A549 (cell line): Measurements from ENCODE around the gene DTD1. TPM values are rescaled to one million over a fixed set of nuclear protein-coding genes. Genes with fewer than 3 reads are reported as not detected.

Source experiments
- ATAC-seq, 2 experiments: fragments of 200-7000 bp in 1 of 2; fragments of >200 bp in 1 of 2; cut with Nextera tagmentation in 1 of 2; cut with Tn5 transposase in 1 of 2; 3 replicates each; pipeline versions ENCODE4 v1.8.0 to v1.9.1; 2018 to 2020; ENCODE audit warnings: mild to moderate bottlenecking in 1 of 2, moderate library complexity in 1 of 2
- CTCF ChIA-PET: fragments of 300-600 bp; sonication (Branson Sonifier 250); formaldehyde crosslinking; extraction: SDS; loops from one replicate; lab custom pipeline; 2021; ENCODE audit warnings: antibody characterized with exemption, inconsistent platforms; lab: Yijun Ruan, JAX
- POLR2A ChIA-PET: fragments of 350-600 bp; formaldehyde crosslinking; extraction: SDS; loops from one replicate; lab custom pipeline; 2021; ENCODE audit warnings: antibody characterized with exemption, inconsistent platforms; lab: Yijun Ruan, JAX
- DNase-seq, 2 experiments: peaks; one replicate each; pipeline versions ENCODE4 v3.0.0 to v3.0.0-alpha.2; 2011 to 2016; ENCODE audit warnings: low read depth in 1 of 2, low spot score in 1 of 2
- FAIRE-seq: peaks from 2 replicates; lab custom pipeline; 2011; peaks lifted over from hg19 to GRCh38; lab: Jason Lieb, UNC
- H3K27ac ChIP-seq, 2 experiments: fragments of >200 bp; sonication (Bioruptor Twin); formaldehyde crosslinking; 3 replicates each; pipeline ENCODE4 v1.5.1; 2016 to 2017
- H3K4me1 ChIP-seq: fragments of >200 bp; sonication (Bioruptor Twin); formaldehyde crosslinking; 3 replicates; pipeline ENCODE4 v1.6.1; 2016
- H3K4me2 ChIP-seq: fragments of >200 bp; sonication (Bioruptor Twin); formaldehyde crosslinking; 3 replicates; pipeline ENCODE4 v1.6.1; 2016
- H3K4me3 ChIP-seq: fragments of >200 bp; sonication (Bioruptor Twin); formaldehyde crosslinking; 3 replicates; pipeline ENCODE4 v1.5.1; 2016
- H3K9me3 ChIP-seq: fragments of >200 bp; sonication (Bioruptor Twin); formaldehyde crosslinking; 3 replicates; pipeline ENCODE4 v1.6.1; 2016
- CHD2 ChIP-seq: fragments of 150-350 bp; IDR thresholded peaks from 2 replicates; pipeline ENCODE4 v1.6.1; 2014; ENCODE audit warnings: low read length; ENCODE audit not compliant: partially characterized antibody
- CHD4 ChIP-seq: fragments of 200-600 bp; sonication (generic); IDR thresholded peaks from 2 replicates; pipeline ENCODE4 v1.6.1; 2016; ENCODE audit warnings: antibody characterized with exemption, mild to moderate bottlenecking, borderline replicate concordance
- EHF ChIP-seq: fragments of 250-450 bp; sonication (Bioruptor Pico); IDR thresholded peaks from 2 replicates; pipeline ENCODE4 v1.5.0; 2020; ENCODE audit warnings: mild to moderate bottlenecking
- EHMT2 ChIP-seq: fragments of 200-600 bp; sonication (generic); IDR thresholded peaks from 2 replicates; pipeline ENCODE4 v1.6.1; 2016; ENCODE audit warnings: antibody characterized with exemption, low read depth, mild to moderate bottlenecking, moderate library complexity
- FOSB ChIP-seq: fragments of 250-450 bp; sonication (Bioruptor Pico); IDR thresholded peaks from 2 replicates; pipeline ENCODE4 v1.5.0; 2020; ENCODE audit warnings: mild to moderate bottlenecking, moderate library complexity
- HDAC2 ChIP-seq: fragments of 200-600 bp; sonication (generic); IDR thresholded peaks from 2 replicates; pipeline ENCODE4 v1.6.1; 2016
- HOXA7 ChIP-seq: fragments of 250-450 bp; sonication (Bioruptor Pico); IDR thresholded peaks from 2 replicates; pipeline ENCODE4 v1.5.0; 2020; ENCODE audit warnings: mild to moderate bottlenecking, moderate library complexity
- HOXB5 ChIP-seq: fragments of 250-450 bp; sonication (Bioruptor Pico); IDR thresholded peaks from 2 replicates; pipeline ENCODE4 v1.5.0; 2020; ENCODE audit warnings: mild to moderate bottlenecking, moderate library complexity
- MAZ ChIP-seq: fragments of 150-350 bp; IDR thresholded peaks from 2 replicates; pipeline ENCODE4 v1.6.1; 2014; ENCODE audit warnings: antibody characterized with exemption, low read depth, low read length, borderline replicate concordance
- NFE2L2 ChIP-seq: fragments of 150-350 bp; conservative IDR thresholded peaks from 2 replicates; pipeline ENCODE4 v1.6.1; 2014; ENCODE audit warnings: low read length
- PHF8 ChIP-seq: fragments of 200-600 bp; sonication (generic); IDR thresholded peaks from 2 replicates; pipeline ENCODE4 v1.6.1; 2016; ENCODE audit warnings: low read depth, mild to moderate bottlenecking, antibody characterized with exemption, moderate library complexity, borderline replicate concordance
- POLR2AphosphoS2 ChIP-seq: conservative IDR thresholded peaks from 2 replicates; pipeline ENCODE4 v1.6.1; 2012; ENCODE audit warnings: low read length, improper control_type of control experiment, inconsistent platforms
- RARB ChIP-seq: fragments of 250-450 bp; sonication (Bioruptor Pico); IDR thresholded peaks from 2 replicates; pipeline ENCODE4 v1.8.0; 2021; ENCODE audit warnings: mild to moderate bottlenecking, moderate library complexity
- TFCP2L1 ChIP-seq: fragments of 250-450 bp; sonication (Bioruptor Pico); IDR thresholded peaks from 2 replicates; pipeline ENCODE4 v1.5.0; 2021; ENCODE audit warnings: mild to moderate bottlenecking
- ZFP36 ChIP-seq: fragments of 450-650 bp; IDR thresholded peaks from 2 replicates; pipeline ENCODE4 v1.6.1; 2014; ENCODE audit warnings: borderline replicate concordance; ENCODE audit not compliant: partially characterized antibody
- WGBS: methylation state at CpG from one replicate; pipeline ENCODE4 v1.1.6; 2017; ENCODE audit errors: missing lambda C conversion rate; 5-methylcytosine and 5-hydroxymethylcytosine counted together
- polyA plus RNA-seq, 4 experiments: library from polyadenylated mRNA; depleted of rRNA in 3 of 4; stranded (reverse); fragments of >200 nt; fragmentation: RNase III in 1 of 4; extraction: RNeasy Plus Mini Kit Qiagen cat#74134 plus additional on column Dnase treatment in 1 of 4; gene quantifications; 2 replicates in 3 of 4; 3 replicates in 1 of 4; pipeline ENCODE4 v1.2.3, GENCODE V29; 2011 to 2017
- TF ChIP-seq, protein P1 (sequence below): fragments of >200 bp; sonication (Bioruptor Twin); formaldehyde crosslinking; IDR thresholded peaks from 2 replicates; pipeline ENCODE4 v1.6.1; 2016
- TF ChIP-seq, protein P2 (sequence below): fragments of 250-450 bp; sonication (Bioruptor Pico); IDR thresholded peaks from 2 replicates; pipeline ENCODE4 v1.5.0; 2021; ENCODE audit warnings: mild to moderate bottlenecking, moderate library complexity, borderline replicate concordance
- TF ChIP-seq, protein P3 (sequence below): fragments of 200-600 bp; sonication (generic); IDR thresholded peaks from 2 replicates; pipeline ENCODE4 v1.6.1; 2016; ENCODE audit warnings: antibody characterized with exemption, mild to moderate bottlenecking, moderate library complexity
- TF ChIP-seq, protein P4 (sequence below): fragments of >200 bp; sonication (Bioruptor Twin); formaldehyde crosslinking; IDR thresholded peaks from 3 replicates; pipeline ENCODE4 v1.5.1; 2016
- TF ChIP-seq, protein P5 (sequence below): fragments of 450-650 bp; IDR thresholded peaks from 2 replicates; pipeline ENCODE4 v1.6.1; 2014; ENCODE audit warnings: antibody characterized with exemption

The DTD1 gene
- polyA plus RNA-seq, 2 of the 4 experiments (the other 2 are of a cell fraction): 72.8 to 99.3 TPM

DNA sequence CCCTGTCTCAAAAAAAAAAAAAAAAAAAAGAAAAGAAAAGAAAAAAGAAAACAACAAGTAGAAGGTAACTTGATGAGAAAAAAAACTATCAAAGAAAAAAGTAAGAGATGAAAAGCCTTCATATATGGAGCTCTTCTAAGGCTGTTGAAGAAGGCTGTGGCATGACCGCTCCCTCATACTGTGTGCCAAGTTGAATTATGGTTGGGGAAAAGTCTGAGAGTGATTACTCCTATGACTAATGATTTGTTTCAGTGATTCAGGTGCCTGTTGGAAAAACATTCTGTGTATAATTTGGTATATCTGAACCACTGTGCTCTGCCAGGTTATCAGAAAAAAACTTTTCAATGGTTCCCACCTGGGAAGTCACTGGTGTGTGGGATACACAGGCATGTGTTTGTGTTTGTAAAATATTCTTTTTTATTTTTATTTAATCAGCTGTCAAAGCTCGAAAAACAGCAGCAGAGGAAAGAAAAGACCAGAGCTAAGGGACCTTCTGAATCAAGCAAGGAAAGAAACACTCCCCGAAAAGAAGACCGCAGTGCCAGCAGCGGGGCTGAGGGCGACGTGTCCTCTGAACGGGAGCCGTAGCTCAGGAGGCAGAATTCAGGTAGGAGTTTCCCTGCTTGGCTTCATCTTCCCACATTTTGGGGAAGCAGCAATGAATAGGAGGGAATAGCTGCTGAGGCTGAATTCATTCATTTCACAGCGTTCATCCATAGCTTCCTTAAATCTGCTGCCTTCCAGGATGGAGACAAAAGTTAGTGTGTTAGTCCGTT lies 156.0 kb downstream of the DTD1 start:
- WGBS: 87% methylated on average over 11 of the region's 11 CpGs
- ChIA-PET POLR2A (no interaction called here), CTCF (interaction anchor here (0.7 kb wide), 1 partner anchor 50 kb away, joined by 3 read pairs; no protein-coding TSS in a partner anchor)
- FAIRE-seq: no peak
- Histone ChIP-seq H3K4me1 (no peaks in the 10 kb centered on the region), H3K4me3 (no peak overlapping the region), H3K27ac (no peak overlapping the region), H3K4me2 (no peak overlapping the region), H3K9me3 (no peaks in the 10 kb centered on the region)
- no peak for TF ChIP-seq HDAC2
- TF ChIP-seq, protein P1, sequence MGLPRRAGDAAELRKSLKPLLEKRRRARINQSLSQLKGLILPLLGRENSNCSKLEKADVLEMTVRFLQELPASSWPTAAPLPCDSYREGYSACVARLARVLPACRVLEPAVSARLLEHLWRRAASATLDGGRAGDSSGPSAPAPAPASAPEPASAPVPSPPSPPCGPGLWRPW: no peak
- TF ChIP-seq, protein P2, sequence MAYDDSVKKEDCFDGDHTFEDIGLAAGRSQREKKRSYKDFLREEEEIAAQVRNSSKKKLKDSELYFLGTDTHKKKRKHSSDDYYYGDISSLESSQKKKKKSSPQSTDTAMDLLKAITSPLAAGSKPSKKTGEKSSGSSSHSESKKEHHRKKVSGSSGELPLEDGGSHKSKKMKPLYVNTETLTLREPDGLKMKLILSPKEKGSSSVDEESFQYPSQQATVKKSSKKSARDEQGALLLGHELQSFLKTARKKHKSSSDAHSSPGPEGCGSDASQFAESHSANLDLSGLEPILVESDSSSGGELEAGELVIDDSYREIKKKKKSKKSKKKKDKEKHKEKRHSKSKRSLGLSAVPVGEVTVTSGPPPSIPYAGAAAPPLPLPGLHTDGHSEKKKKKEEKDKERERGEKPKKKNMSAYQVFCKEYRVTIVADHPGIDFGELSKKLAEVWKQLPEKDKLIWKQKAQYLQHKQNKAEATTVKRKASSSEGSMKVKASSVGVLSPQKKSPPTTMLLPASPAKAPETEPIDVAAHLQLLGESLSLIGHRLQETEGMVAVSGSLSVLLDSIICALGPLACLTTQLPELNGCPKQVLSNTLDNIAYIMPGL: no peak
- no peak for TF ChIP-seq NFE2L2
- no peak for TF ChIP-seq EHF (CRISPR knock-in tag)
- no peak for TF ChIP-seq CHD4
- TF ChIP-seq, protein P3, sequence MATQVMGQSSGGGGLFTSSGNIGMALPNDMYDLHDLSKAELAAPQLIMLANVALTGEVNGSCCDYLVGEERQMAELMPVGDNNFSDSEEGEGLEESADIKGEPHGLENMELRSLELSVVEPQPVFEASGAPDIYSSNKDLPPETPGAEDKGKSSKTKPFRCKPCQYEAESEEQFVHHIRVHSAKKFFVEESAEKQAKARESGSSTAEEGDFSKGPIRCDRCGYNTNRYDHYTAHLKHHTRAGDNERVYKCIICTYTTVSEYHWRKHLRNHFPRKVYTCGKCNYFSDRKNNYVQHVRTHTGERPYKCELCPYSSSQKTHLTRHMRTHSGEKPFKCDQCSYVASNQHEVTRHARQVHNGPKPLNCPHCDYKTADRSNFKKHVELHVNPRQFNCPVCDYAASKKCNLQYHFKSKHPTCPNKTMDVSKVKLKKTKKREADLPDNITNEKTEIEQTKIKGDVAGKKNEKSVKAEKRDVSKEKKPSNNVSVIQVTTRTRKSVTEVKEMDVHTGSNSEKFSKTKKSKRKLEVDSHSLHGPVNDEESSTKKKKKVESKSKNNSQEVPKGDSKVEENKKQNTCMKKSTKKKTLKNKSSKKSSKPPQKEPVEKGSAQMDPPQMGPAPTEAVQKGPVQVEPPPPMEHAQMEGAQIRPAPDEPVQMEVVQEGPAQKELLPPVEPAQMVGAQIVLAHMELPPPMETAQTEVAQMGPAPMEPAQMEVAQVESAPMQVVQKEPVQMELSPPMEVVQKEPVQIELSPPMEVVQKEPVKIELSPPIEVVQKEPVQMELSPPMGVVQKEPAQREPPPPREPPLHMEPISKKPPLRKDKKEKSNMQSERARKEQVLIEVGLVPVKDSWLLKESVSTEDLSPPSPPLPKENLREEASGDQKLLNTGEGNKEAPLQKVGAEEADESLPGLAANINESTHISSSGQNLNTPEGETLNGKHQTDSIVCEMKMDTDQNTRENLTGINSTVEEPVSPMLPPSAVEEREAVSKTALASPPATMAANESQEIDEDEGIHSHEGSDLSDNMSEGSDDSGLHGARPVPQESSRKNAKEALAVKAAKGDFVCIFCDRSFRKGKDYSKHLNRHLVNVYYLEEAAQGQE: no peak
- no peak for TF ChIP-seq EHMT2
- TF ChIP-seq HOXA7 (CRISPR knock-in tag): no peak
- no peak for TF ChIP-seq TFCP2L1 (CRISPR knock-in tag)
- ATAC-seq: no peak
- no peak for DNase-seq

DNA sequence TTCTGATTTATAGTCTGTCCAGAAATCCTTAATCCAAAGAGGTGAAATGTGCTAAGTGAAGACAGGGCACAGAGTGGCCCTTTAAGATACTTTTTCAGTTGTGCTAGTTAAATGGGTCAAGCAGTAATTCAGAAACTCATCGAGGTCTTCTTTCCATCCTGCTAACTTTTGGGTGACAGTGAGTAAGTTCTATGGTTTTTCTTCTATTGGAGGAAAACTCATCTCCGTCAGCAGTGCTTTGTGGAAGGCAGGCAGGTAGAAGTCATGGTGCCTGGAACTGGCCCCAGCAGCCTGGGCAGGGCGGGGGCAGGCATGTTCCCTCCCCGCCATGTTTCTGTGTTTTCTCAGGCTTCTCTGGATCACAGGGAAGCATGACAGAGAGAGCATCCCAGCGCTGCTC lies 159.2 kb downstream of the DTD1 start:
- Histone ChIP-seq H3K4me2 (no peak overlapping the region), H3K27ac (no peak overlapping the region), H3K4me1 (no peaks in the 10 kb centered on the region), H3K9me3 (no peaks in the 10 kb centered on the region), H3K4me3 (no peak overlapping the region)
- 79% methylated on average over 5 of the region's 5 CpGs for WGBS
- CTCF ChIA-PET: no interaction called here
- TF ChIP-seq FOSB (CRISPR knock-in tag) (no peak), CHD2 (no peak), MAZ (no peak), ZFP36 (no peak), PHF8 (no peak), HOXB5 (CRISPR knock-in tag) (no peak), POLR2AphosphoS2 (no peak), RARB (CRISPR knock-in tag) (no peak)
- TF ChIP-seq, protein P4, sequence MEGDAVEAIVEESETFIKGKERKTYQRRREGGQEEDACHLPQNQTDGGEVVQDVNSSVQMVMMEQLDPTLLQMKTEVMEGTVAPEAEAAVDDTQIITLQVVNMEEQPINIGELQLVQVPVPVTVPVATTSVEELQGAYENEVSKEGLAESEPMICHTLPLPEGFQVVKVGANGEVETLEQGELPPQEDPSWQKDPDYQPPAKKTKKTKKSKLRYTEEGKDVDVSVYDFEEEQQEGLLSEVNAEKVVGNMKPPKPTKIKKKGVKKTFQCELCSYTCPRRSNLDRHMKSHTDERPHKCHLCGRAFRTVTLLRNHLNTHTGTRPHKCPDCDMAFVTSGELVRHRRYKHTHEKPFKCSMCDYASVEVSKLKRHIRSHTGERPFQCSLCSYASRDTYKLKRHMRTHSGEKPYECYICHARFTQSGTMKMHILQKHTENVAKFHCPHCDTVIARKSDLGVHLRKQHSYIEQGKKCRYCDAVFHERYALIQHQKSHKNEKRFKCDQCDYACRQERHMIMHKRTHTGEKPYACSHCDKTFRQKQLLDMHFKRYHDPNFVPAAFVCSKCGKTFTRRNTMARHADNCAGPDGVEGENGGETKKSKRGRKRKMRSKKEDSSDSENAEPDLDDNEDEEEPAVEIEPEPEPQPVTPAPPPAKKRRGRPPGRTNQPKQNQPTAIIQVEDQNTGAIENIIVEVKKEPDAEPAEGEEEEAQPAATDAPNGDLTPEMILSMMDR: no peak
- TF ChIP-seq, protein P1: no peak
- TF ChIP-seq, protein P5, sequence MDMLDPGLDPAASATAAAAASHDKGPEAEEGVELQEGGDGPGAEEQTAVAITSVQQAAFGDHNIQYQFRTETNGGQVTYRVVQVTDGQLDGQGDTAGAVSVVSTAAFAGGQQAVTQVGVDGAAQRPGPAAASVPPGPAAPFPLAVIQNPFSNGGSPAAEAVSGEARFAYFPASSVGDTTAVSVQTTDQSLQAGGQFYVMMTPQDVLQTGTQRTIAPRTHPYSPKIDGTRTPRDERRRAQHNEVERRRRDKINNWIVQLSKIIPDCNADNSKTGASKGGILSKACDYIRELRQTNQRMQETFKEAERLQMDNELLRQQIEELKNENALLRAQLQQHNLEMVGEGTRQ: no peak
- POLR2A ChIA-PET: no interaction called here
- ATAC-seq: no peak
- DNase-seq: no peak
- no peak for FAIRE-seq
